Mesendoderm (in vitro differentiated cells): ENCODE measurements around the gene ENAH.

Source experiments
- DNase-seq: peaks from one replicate; pipeline ENCODE4 v3.0.0; 2013
- H2AK5ac ChIP-seq: 2 replicates; pipeline ENCODE4 v1.6.1; 2013; ENCODE audit warnings: low read length, inconsistent platforms
- H2BK120ac ChIP-seq: 2 replicates; pipeline ENCODE4 v1.6.1; 2013; ENCODE audit warnings: low read depth, mild to moderate bottlenecking, low read length, moderate library complexity, mixed read lengths
- H2BK15ac ChIP-seq: replicated peaks from 2 replicates; pipeline ENCODE4 v1.6.1; 2013; ENCODE audit warnings: low read depth, mild to moderate bottlenecking, moderate library complexity
- H2BK5ac ChIP-seq: 2 replicates; pipeline ENCODE4 v1.6.1; 2013; ENCODE audit warnings: low read length, inconsistent platforms
- H3K18ac ChIP-seq: 2 replicates; pipeline ENCODE4 v1.6.1; 2013; ENCODE audit warnings: mild to moderate bottlenecking, low read length, mixed read lengths
- H3K23ac ChIP-seq: one replicate; pipeline ENCODE4 v1.6.1; 2013; ENCODE audit warnings: low read length
- H3K27ac ChIP-seq: 2 replicates; pipeline ENCODE4 v1.5.1; 2013; ENCODE audit warnings: low read depth, mild to moderate bottlenecking, inconsistent platforms, low read length, moderate library complexity
- H3K27me3 ChIP-seq: 2 replicates; pipeline ENCODE4 v1.6.1; 2013; ENCODE audit warnings: low read length, control low read depth, mild to moderate bottlenecking, inconsistent platforms; ENCODE audit not compliant: insufficient read depth, poor library complexity
- H3K36me3 ChIP-seq: 2 replicates; pipeline ENCODE4 v1.6.1; 2013; ENCODE audit warnings: low read length, inconsistent platforms; ENCODE audit not compliant: control insufficient read depth, insufficient read depth
- H3K4ac ChIP-seq: one replicate; pipeline ENCODE4 v1.6.1; 2013; ENCODE audit warnings: low read depth, mild to moderate bottlenecking, low read length, moderate library complexity
- H3K4me1 ChIP-seq: 2 replicates; pipeline ENCODE4 v1.6.1; 2013; ENCODE audit warnings: low read depth, low read length, inconsistent platforms; ENCODE audit not compliant: control insufficient read depth
- H3K4me2 ChIP-seq: 2 replicates; pipeline ENCODE4 v1.6.1; 2013; ENCODE audit warnings: low read length
- H3K4me3 ChIP-seq: 2 replicates; pipeline ENCODE4 v1.5.1; 2013; ENCODE audit warnings: mild to moderate bottlenecking, low read length
- H3K56ac ChIP-seq: one replicate; pipeline ENCODE4 v1.6.1; 2013; ENCODE audit warnings: low read length
- H3K79me1 ChIP-seq: 2 replicates; pipeline ENCODE4 v1.6.1; 2013; ENCODE audit warnings: low read length, inconsistent platforms
- H3K79me2 ChIP-seq: 2 replicates; pipeline ENCODE4 v1.6.1; 2013; ENCODE audit warnings: mild to moderate bottlenecking, low read length; ENCODE audit not compliant: control insufficient read depth, insufficient read depth
- H3K9ac ChIP-seq: 2 replicates; pipeline ENCODE4 v1.6.1; 2013; ENCODE audit warnings: low read length, inconsistent platforms
- H4K5ac ChIP-seq: one replicate; pipeline ENCODE4 v1.6.1; 2013; ENCODE audit warnings: low read length
- H4K8ac ChIP-seq: one replicate; pipeline ENCODE4 v1.6.1; 2013; ENCODE audit warnings: low read depth, mild to moderate bottlenecking, control low read depth, low read length, moderate library complexity
- WGBS: extraction: QIAGEN DNeasy Blood & Tissue Kit; methylation state at CpG from one replicate; pipeline ENCODE4 v1.1.7; 2013; ENCODE audit warnings: low lambda C conversion rate, missing lambda C conversion rate; ENCODE audit not compliant: insufficient coverage; ENCODE audit errors: extremely low coverage; 5-methylcytosine and 5-hydroxymethylcytosine counted together

Gene ENAH

GRCh38 chr1:225441314-225442122 lies 211.4 kb downstream of the ENAH start:
- H3K56ac ChIP-seq: no peak overlapping the region
- H4K5ac ChIP-seq: no peak overlapping the region
- no peak overlapping the region for H2BK5ac ChIP-seq
- no peak overlapping the region for H3K4me2 ChIP-seq
- no peak overlapping the region for H3K18ac ChIP-seq
- no peak overlapping the region for H2AK5ac ChIP-seq
- DNase-seq: no peak
- H4K8ac ChIP-seq: no peak overlapping the region
- H3K23ac ChIP-seq: no peak overlapping the region
- H3K79me1 ChIP-seq: no peaks in the 10 kb centered on the region
- H3K79me2 ChIP-seq: no peaks in the 10 kb centered on the region
- no peak overlapping the region for H3K27ac ChIP-seq
- no peaks in the 10 kb centered on the region for H3K36me3 ChIP-seq
- no peaks in the 10 kb centered on the region for H3K27me3 ChIP-seq
- peaks cover 4% of the 10 kb centered on the region for H3K4me1 ChIP-seq
- no peak overlapping the region for H3K4me3 ChIP-seq
- no peak overlapping the region for H2BK15ac ChIP-seq
- no peak overlapping the region for H3K9ac ChIP-seq
- no CpG with 5 or more reads among the region's 9 CpGs for WGBS
- no peak overlapping the region for H3K4ac ChIP-seq
- H2BK120ac ChIP-seq: no peak overlapping the region

GRCh38 chr1:225440380-225441221 lies 212.3 kb downstream of the ENAH start:
- H3K9ac ChIP-seq: no peak overlapping the region
- no peak overlapping the region for H2BK5ac ChIP-seq
- no peaks in the 10 kb centered on the region for H3K79me1 ChIP-seq
- no peak for DNase-seq
- no peak overlapping the region for H3K4me2 ChIP-seq
- H3K4ac ChIP-seq: no peak overlapping the region
- H2BK15ac ChIP-seq: no peak overlapping the region
- H3K56ac ChIP-seq: no peak overlapping the region
- no peak overlapping the region for H4K8ac ChIP-seq
- H3K23ac ChIP-seq: no peak overlapping the region
- H3K4me3 ChIP-seq: no peak overlapping the region
- H3K27me3 ChIP-seq: no peaks in the 10 kb centered on the region
- H3K18ac ChIP-seq: no peak overlapping the region
- H3K36me3 ChIP-seq: no peaks in the 10 kb centered on the region
- no peak overlapping the region for H4K5ac ChIP-seq
- H3K4me1 ChIP-seq: no peaks in the 10 kb centered on the region
- H3K79me2 ChIP-seq: no peaks in the 10 kb centered on the region
- no peak overlapping the region for H2AK5ac ChIP-seq
- H2BK120ac ChIP-seq: no peak overlapping the region
- H3K27ac ChIP-seq: no peak overlapping the region
- no CpG with 5 or more reads among the region's 4 CpGs for WGBS

- H3K4me3 ChIP-seq: no peak overlapping the region
- no peaks in the 10 kb centered on the region for H3K27me3 ChIP-seq
- H2BK5ac ChIP-seq: no peak overlapping the region
- no peak overlapping the region for H2BK15ac ChIP-seq
- no peaks in the 10 kb centered on the region for H3K79me1 ChIP-seq
- no peak overlapping the region for H3K23ac ChIP-seq
- H3K36me3 ChIP-seq: no peaks in the 10 kb centered on the region
- H3K27ac ChIP-seq: no peak overlapping the region
- peak; percentile 66 for DNase-seq
- H3K4me2 ChIP-seq: no peak overlapping the region
- H3K18ac ChIP-seq: no peak overlapping the region
- H2BK120ac ChIP-seq: no peak overlapping the region
- H3K4ac ChIP-seq: no peak overlapping the region
- no peaks in the 10 kb centered on the region for H3K4me1 ChIP-seq
- WGBS: no CpG with 5 or more reads among the region's 5 CpGs
- H4K5ac ChIP-seq: no peak overlapping the region
- H3K9ac ChIP-seq: no peak overlapping the region
- H3K56ac ChIP-seq: no peak overlapping the region
- H4K8ac ChIP-seq: no peak overlapping the region
- no peak overlapping the region for H2AK5ac ChIP-seq
- H3K79me2 ChIP-seq: no peaks in the 10 kb centered on the region
These were observed 215.0 kb downstream of the ENAH start for GRCh38 chr1:225437710-225438437.
